Measurements from ENCODE around the gene OR51M1.
"Not testable (repeated sequence)": the region's sequence is repeated elsewhere in the genome, so short reads cannot be mapped to it uniquely, and the experiment has no call there.

The OR51M1 gene

GRCh38 chr11:5383576-5383975 lies at the start of gene OR51M1:
Gene OR51M1, plus strand, starts transcription at chr11:5383812. Its CDS starts 5,587 bp downstream, at chr11:5389399.
- DNase-seq: no peak

DNA sequence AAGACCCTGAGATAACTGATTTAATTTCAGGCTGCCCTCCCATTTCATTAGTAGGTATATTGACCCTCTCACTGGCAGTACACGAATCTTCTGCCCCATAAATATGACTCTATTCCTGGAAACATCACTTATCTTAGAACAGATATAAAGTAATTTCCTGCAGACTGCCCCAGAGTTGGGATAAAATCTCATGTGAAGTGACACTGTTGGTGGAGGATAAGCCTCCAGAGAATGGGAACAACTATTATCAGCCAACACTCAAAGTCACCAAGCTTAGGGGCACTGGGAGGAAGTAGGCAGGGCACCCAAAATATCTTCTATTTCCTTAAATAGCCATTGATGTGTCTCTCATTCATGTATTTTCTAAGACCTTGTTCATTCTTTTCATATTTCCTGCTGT lies 48.4 kb upstream of the OR51M1 start:
- DNase-seq: no peak

DNA sequence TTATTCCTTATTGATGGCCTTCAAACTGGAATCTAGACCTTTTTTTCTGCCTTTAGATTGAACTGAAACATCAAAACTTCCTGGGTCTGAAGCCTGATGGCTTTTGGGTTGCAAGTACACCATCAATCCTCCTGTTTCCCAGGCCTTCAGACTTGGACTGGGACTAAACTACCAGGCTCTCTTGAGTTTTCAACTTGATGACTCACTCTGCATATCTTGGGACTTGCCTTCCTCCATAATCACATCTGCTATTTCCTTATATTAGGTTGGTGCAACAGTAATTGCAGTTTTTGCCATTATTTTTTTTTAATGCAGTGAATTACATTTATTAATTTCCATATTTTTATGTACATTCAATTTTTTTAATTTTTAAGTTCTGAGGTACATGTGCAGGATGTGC lies 47.3 kb upstream of the OR51M1 start:
- DNase-seq: no peak

DNA sequence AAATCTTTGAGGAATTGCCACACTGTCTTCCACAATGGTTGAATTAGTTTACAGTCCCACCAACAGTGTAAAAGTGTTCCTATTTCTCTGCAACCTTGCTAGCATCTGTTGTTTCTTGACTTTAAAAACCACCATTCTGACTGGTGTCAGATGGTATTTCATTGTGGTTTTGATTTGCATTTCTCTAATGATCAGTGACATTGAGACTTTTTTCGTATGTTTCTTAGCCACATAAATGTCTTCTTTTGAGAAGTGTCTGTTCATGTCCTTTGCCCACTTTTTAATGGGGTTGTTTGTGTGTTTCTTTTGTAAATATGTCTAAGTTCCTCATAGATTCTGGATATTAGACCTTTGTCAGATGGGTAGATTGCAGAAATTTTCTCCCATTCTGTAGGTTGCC lies 46.4 kb upstream of the OR51M1 start:
- not testable (repeated sequence) for DNase-seq

GRCh38 chr11:5339771-5340322 lies 43.8 kb upstream of the OR51M1 start:
- DNase-seq: no peak

- no peak for DNase-seq
Measured at GRCh38 chr11:5343474-5344335, 39.9 kb upstream of the OR51M1 start, which contains the start of gene OR51B5. Gene OR51B5, minus strand, starts transcription at chr11:5343524. Its CDS starts 0 bp downstream, at chr11:5343524.

- no peak for DNase-seq
Measured at GRCh38 chr11:5345831-5346230, 37.8 kb upstream of the OR51M1 start.

DNA sequence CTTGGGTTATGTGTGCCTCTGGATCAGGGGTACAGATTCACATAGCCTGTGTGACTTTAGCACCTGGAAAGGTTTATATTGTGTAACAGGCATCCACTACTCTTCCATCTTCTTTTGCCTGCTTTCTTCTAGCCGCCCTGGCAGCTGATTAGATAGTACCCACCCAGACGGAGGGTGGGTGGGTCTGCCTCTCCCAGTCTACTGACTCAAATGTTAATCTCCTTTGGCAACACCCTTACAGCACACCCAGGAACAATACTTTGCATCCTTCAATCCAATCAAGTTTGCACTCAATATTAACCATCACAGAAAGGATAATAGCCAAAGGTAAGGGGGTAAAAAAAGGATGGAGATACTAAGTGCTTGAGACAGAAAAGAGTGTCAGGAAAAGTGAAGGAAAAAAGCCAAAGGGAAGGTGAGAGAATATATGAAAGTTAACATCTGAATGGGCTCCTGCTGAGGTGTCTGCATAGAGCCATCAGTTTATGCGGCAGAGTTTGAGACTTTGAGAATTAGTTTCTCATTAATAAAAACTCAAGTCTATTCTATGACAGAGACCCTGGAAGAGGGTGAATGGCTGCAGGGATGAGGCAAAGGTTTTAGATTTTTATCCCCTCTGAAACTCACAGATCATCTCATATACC lies 34.9 kb upstream of the OR51M1 start:
- no peak for DNase-seq

DNA sequence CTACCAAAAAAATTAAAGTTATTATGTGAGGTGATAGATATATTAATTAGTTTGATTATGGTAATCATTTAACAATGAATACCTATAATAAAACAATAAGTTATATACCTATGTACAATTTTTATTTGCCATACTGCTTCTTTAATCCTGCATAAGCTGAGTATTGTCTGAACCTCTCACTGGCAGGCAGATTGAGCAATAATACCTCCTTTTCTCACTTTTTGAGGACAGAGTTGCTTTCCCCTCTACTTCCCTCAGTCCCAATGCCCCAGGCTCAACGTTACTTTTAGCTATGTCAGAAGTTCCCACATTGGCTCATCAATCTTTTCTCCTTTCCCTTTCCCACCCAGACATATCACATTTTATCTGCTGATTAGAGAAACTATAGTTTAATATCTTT lies 34.1 kb upstream of the OR51M1 start:
- no peak for DNase-seq

GRCh38 chr11:5351208-5351607 lies 32.4 kb upstream of the OR51M1 start, which contains the start of gene OR51B6:
Gene OR51B6, plus strand, starts transcription at chr11:5351508. Its CDS starts 0 bp downstream, at chr11:5351508.
- DNase-seq: no peak

- DNase-seq: not testable (repeated sequence)
Measured at GRCh38 chr11:5356031-5356430, 27.6 kb upstream of the OR51M1 start.

- DNase-seq: no peak
Measured at GRCh38 chr11:5362017-5362625, 21.5 kb upstream of the OR51M1 start.

DNA sequence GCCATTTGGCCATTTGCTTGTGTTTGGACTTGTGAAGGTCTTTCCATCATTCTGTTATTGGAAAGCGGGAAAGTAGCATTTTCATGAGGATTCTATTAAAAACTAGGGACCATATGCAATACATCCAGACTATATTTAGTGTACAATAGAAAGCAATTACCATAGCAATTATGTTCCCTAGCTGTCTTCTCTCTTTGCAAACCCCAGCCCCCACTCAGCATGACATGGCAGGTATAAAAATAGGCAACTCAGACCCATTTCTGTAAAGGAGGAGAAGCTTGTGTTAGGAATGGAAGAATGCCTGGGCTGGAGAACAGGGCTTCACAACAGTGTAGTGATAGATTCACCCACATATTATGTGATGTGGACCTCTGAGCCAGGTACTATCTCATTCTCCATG lies 19.9 kb upstream of the OR51M1 start:
- no peak for DNase-seq

DNA sequence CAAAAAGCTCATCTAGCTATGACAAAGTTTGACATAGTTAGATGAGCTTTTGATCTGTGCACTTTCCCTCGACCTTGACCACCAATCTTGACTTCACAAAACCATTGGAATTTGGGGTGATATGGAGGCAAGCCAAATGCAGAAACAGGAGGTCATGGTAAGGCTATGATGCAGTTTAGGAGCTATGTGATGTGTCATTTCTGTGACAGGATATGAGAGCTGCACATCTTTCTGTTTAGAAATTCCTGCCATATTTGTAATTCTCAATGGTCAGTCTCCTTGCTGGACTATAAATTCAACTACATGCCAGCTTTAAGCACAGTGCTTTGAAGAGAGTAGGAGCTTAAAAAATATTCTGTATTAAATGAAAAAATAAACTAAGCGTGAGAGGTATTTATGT lies 19.4 kb upstream of the OR51M1 start:
- DNase-seq: no peak

DNA sequence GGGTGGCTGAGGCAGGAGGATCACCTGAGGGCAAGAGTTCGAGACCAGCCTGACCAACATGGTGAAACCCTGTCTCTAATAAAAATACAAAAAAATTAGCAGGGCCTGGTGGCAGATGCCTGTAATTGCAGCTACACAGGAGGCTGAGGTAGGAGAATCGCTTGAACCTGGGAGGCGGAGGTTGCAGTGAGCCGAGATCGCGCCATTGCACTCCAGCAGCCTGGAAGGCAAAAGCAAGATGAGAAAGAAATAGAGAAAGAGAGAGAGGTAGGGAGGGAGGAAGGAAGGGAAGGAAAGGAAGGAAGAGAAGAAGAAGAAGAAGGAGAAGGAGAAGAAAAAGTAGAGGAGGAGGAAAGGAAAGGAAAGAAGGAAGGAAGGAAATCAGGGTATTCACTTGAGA lies 17.2 kb upstream of the OR51M1 start:
- not testable (repeated sequence) for DNase-seq

- no peak for DNase-seq
Measured at GRCh38 chr11:5366856-5367255, 16.8 kb upstream of the OR51M1 start.

DNA sequence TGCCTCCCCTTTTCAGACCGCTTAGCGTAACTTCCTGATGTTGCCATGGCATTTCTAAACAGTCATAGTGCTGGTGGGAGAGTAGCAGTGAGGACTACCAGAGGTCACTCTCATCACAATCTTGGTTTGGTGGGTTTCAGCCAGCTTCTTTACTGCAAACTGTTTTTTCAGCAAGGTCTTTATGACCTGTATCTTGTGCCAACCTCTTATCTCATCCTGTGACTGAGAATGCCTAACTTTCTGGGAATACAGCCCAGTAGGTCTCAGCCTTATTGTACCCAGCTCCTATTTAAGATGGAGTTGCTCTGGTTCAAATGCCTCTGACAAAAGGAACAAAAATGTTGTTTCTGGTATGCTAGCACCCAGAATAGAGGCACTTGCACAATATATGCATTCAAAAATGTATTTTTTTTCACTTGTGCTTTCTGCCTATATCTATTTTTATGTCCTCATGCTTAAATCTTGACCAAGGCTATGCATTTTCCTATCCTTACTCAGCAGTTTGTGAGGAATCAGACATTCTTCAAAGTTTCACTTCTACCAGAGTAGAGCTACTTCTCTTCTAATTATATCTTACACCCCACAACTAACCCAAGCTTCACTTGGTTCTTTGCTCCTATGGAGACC lies 16.1 kb upstream of the OR51M1 start:
- DNase-seq: no peak

DNA sequence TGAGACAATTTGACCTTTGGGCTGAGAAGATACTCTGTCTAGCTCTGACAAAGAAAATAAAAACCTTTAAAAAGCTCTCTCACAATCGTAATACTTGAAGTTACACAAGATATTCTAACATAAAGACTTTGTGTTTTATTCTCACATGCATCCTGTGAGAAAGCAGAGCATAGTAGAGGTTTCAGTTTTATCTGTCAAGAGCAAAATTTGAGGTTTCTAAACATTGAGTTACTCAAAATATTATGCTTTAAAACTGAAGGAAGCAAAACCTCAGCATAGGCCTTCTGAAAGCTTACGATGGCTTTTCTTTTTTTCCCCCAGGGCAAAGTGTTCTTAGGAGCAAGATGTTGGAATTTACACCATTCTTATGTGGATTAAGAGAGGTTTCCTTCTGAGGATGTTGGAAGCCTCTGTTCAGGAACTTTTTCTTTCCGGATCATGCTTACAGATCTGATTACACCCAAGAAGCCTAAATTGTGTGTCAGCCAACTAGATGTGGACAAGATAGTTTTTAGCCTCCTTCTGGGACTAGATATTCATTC lies 15.0 kb upstream of the OR51M1 start:
- no peak for DNase-seq

- no peak for DNase-seq
Measured at GRCh38 chr11:5369789-5370188, 13.8 kb upstream of the OR51M1 start.

DNA sequence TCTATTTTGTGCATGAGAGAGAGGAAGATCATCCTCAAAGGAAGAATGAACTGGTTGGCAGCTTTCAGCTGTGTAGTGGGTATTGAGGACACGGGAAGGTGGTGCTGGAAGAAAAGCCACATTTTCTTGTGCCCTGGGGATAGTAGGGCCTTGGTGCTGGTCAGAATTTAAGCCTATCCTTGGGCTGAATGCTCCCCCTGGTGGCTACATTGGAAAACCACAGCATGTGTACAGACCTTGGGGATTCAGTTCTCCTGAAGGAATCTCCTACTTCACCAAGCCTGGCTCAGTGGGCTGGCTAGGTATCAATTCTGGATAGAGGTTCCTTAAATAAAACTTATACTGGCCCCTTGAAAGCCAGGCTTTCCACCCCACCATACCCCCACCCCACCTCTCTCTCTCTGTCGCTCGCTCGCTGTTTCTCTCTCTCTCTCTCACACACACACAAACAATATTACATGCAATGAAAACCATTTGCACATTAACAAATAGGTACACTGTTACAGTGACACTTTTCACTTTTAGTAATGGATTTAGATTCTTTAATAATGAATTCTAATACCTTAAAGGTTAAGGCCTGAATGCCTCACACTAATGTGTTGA lies 2.8 kb upstream of the OR51M1 start:
- peak; percentile 34 for DNase-seq

DNA sequence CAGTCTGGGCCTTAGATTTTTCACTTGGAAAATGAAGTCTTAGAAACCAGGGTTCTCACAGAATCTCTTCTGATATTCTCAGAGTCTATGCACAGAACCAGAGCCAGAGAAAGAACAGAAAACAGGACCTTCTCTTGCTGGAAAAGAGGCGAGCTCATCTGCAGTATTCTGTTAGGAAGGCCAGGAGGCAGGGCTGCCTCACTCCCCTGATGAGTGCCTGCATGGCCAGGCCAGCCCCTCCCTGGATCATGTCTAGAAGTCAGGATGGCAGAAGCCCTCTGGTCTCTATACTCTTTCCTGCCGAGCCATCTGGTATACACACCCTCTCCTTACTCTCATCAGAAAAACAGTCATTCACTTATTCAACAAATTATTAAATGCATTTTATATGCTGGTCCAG lies 723 bp downstream of the OR51M1 start:
- no peak for DNase-seq

DNA sequence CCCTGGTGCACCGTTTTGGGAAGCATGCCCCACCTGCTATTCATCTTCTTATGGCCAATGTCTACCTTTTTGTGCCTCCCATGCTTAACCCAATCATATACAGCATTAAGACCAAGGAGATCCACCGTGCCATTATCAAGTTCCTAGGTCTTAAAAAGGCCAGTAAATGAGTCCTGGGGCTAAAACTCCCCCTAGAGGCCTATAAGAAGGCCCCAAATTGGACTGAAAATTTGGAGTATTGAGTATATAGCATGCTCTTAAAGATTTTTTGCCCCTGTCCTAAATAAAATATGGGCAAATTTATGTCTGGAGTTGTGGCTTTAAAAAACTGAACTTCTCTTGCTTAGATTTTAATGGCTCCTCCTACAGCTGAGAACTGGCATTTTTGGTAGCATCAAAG lies 6.6 kb downstream of the OR51M1 start:
- no peak for DNase-seq

Data from NCI-H2029 treated with DMSO at 0.1 percent for 48 hours (cell line).